ENCODE results near the gene UBA1.
A peak's percentile ranks its signal among the peaks of the same experiment; 100 is the strongest.

DNA sequence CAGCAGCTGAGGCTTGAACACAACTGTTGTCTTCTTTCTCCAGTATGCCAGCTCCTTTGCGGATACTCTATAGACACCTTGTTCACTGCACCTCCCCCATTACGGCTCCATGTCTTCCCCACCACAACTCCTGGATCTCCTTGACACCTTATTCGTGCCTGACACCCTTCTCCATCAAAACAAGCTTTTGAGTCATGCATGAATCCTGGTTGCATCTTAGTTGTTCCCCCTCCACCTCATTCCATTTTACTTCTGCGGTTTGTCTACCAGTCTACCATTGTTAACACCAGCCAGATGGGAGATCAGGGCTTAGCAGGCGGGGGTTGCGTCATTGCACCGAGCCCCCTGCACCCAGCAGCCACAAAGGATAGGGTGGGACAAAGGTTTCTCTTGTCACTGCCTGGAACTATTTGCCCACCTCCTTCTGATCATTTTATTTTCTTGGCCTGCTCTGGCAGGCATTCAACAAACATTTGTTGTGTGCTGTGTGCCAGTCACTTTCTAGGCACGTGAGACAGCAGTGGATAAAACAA lies 22.8 kb downstream of the UBA1 start:
- TF ChIP-seq POLR2AphosphoS5 (IDR thresholded peaks at IDR 0.05): peak in 2 of 3 donors; percentile 13 to 17
- no peak for TF ChIP-seq POLR2A (IDR thresholded peaks at IDR 0.05)

All from spleen (tissue), 3 donors.